Bronchial smooth muscle cell (primary cell): ENCODE data around the gene PNP. TPM values are rescaled to one million over a fixed set of nuclear protein-coding genes. Genes with fewer than 3 reads are reported as not detected.

Source experiments
- total RNA-seq: library from RNA; depleted of rRNA; stranded (reverse); fragments of >200 nt; gene quantifications from 2 replicates; pipeline ENCODE4 v1.2.1, GENCODE V29; 2014

Gene PNP
- 6.6 and 9.6 TPM in 2 replicates for total RNA-seq

GRCh38 chr14:20469242-20469889 is at the start of gene PNP:
Gene PNP, plus strand, starts transcription at chr14:20469406. Its CDS starts 119 bp downstream, at chr14:20469525.

DNA sequence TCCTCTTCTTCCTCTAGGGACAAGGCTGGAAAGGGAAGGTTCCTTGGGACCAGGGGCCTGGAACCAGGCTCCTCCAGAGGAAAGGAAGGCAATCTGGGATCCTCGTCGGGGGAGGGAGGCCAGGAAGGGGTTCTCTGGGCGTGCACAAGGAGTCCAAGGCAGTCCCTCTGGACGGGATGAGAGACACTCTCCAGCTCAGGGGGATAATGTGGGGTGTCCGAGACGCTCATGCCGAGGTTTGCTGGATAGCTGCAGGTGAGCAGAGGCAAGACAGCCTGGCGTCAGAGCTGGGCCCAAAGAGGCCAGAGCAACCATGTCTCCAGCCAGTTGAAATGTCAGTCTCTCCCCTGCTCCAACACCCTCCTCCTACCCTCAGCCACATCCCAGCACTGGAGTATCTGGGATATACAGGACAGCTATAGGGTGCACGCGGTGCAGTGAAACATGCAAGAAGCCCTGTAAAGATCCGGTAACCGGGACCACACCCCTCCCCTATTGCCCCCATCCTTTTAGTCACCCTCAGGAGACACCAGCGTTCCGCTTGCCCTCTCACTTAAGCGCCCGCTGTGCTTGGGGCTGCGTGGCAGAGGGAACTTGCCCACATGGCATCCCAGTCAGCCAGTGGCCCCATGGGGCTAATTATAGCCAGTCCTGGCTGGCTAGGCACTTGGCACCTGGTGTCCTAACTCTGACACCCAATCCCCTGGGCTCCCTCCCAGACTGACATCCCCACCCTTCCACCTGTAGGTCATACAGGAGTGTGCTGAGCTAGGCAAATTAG is 33.4 kb upstream of the PNP start, which contains the start of gene KLHL33:
TSS of gene KLHL33 (minus strand) at position 585 of the 781 bp plus-strand sequence. CDS start at position 230, 355 bp downstream.

DNA sequence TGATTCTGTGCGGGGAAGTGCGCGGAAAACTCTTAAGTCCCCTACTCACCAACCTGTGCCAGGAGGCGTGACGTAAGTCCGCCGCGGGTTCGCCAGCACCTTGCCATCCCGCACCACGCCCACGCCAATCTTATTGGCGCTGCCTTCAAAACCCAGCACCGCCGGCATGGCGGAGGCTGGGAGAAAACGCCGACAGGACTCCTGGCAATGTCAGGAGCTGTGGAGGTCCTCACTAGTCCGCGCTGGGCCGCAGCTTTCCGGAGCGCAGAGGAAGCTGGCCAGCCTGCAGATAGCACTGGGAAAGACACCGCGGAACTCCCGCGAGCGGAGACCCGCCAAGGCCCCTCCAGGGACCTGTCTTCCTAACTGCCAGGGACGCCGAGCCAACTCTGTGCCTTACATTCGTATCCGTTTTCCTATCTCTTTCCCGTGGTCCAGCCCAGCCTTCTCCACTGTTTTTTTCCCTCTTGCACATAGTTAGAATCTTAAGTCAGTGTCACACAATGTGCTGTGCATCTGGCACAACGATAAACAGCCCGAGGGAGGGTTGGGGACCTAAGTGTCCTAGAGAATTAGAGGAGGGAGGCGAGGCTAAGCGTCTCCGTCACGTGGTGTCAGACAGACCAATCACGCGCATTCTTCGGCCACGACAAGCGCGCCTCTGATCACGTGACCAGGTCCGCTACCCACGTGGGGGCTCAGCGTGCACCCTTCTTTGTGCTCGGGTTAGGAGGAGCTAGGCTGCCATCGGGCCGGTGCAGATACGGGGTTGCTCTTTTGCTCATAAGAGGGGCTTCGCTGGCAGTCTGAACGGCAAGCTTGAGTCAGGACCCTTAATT is 14.5 kb upstream of the PNP start, which contains the start of the genes APEX1 and OSGEP:
TSS of gene APEX1 (plus strand) at position 711 of the 839 bp plus-strand sequence. CDS start 420 bp downstream, outside the sequence.
TSS of gene OSGEP (minus strand) at position 297 of the 839 bp plus-strand sequence. CDS start at position 168, 129 bp downstream.

DNA sequence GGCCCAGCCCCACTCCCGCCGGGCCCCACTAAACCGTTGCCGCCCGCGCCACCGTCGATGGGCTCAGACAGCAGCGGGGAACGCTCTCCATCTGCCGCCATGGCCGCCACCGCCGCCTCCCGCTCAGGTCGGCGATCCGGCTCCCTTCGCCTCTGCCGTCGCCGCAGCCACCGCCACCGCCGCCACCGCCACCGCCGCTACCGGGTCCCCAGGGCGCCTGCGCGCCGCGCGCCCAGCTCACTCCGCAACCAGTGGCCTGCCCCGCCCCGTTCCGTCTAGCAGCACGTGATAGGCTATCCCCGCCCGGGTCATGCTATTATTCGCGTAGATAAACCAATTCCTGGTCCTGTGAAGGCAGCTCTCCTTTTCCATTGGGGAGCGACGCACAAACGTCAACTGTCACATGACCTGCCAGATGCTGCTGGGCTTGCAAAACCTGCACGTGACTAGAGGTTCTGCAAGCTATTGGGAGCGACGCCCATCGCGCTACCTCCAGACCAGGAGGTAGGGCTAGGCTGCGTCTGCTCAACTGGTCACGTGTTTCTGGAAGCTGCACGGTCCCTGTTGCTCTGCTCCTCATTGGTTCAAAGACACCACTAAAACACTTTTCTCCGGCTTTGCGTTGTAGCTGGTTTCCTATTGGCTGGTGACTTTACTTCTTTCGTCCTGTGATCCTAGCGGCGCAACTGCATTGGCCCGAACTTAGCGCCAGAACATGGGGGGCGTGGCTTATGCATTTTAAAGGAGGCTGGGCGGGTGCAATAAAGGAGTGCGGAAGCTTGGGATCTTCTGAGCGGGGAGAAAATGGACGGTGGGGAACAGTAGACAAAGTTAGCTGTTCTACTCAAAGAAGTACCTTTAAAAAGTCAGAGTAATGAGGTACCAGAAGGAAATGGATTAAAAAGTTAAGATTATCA is 7.7 kb upstream of the PNP start, which contains the start of gene PIP4P1:
TSS of gene PIP4P1 (minus strand) at position 210 of the 917 bp plus-strand sequence. CDS start at position 101, 109 bp downstream.

Other genes starting within 250 kb of the PNP start
- gene OR11H6, start 245.7 kb upstream of the PNP start, total RNA-seq = not detected in 2 replicates
- gene OR11H7, start 240.4 kb upstream of the PNP start, total RNA-seq = not detected in 2 replicates
- gene OR11H4, start 230.1 kb upstream of the PNP start, total RNA-seq = not detected in 2 replicates
- gene TTC5, start 163.5 kb upstream of the PNP start, total RNA-seq = 27.1 and 44.9 TPM in 2 replicates
- gene CCNB1IP1, start 136.1 kb upstream of the PNP start, total RNA-seq = 35.9 and 45.7 TPM in 2 replicates
- gene PARP2, start 125.8 kb upstream of the PNP start, total RNA-seq = 3.3 and 5.7 TPM in 2 replicates
- 12.0 and 12.5 TPM in 2 replicates for gene TEP1, start 55.9 kb upstream of the PNP start, total RNA-seq
- gene KLHL33, start 33.2 kb upstream of the PNP start, total RNA-seq = 0.32 and 0.60 TPM in 2 replicates
- gene OSGEP, start 14.6 kb upstream of the PNP start, total RNA-seq = 24.9 and 26.3 TPM in 2 replicates
- gene APEX1, start 14.2 kb upstream of the PNP start, total RNA-seq = 46.5 and 68.7 TPM in 2 replicates
- gene PIP4P1, start 8.0 kb upstream of the PNP start, total RNA-seq = 20.9 and 22.1 TPM in 2 replicates
- gene RNASE10, start 36.1 kb downstream of the PNP start, total RNA-seq = 0.17 TPM in 1 of 2 replicates, not detected in the other
- gene RNASE9, start 91.6 kb downstream of the PNP start, total RNA-seq = not detected in 2 replicates
- gene RNASE11, start 118.6 kb downstream of the PNP start, total RNA-seq = not detected in 2 replicates
- not detected in 2 replicates for gene RNASE12, start 122.0 kb downstream of the PNP start, total RNA-seq
- not detected in 2 replicates for gene OR6S1, start 172.3 kb downstream of the PNP start, total RNA-seq
- 10.2 and 31.9 TPM in 2 replicates for gene RNASE4, start 215.2 kb downstream of the PNP start, total RNA-seq
- 3.9 and 5.2 TPM in 2 replicates for gene ANG, start 219.4 kb downstream of the PNP start, total RNA-seq